NCI-H1105 (cell line): ENCODE data around the gene SPAG17.

Experiments
- DNase-seq: peaks from one replicate; lab custom pipeline; 2025; lab: John Stamatoyannopoulos, UW

The SPAG17 gene

DNA sequence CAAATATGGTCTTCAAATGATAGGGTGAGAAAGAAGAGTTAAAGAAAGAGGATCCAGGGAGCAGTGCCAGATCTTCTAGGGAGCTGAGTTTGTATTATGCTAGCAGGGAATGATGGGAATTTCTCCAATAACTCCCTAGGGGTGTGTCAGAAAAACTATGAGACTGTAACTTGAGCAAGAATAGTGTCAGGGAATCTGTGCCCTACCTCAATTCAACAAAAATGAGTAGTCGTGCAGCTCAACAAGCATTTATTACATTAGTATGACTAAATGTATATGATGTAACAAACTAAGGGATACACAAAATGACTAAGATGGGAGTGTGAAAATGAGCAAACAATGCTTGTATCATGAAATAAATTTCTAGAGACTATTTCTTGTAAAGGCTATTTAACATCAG is 24.2 kb downstream of the SPAG17 start:
- DNase-seq, result no peak

DNA sequence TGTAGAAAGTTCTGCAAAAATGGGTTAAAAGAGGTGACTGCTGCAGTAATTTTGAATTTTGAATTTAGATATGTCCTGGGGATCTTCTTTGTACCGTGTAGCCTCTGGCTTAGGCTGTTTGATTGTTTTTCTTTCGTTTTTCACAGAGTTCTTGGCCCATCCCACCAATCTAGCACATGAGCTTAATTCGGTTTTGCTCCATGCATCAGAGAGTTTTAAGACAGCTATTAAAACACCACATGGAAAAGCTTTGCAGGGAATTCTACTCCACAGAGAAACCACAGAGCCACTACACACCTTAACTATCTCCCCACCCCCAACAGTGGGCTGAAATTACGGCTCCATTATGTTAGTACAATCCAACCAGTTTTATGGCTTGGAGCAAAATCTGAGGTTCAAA is 25.5 kb downstream of the SPAG17 start:
- DNase-seq, result no peak

DNA sequence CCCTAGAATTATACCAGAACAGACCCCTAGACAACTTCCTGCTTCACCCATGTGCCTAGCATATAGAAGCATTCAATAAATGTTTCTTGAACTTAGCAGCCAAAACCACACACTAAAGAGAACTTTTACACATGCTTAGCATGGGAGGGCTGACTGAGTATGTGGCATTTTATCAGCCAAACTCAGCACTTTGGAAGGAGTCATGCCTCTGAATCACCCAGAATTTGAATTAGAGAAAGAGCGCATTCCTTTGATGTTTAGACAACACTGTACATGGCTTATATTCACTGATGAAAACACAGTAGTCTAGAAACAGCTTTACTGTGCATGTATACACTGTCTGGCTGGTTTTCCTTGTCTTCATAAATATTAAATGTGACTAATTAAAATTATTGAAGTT is 26.1 kb downstream of the SPAG17 start:
- no peak for DNase-seq

DNA sequence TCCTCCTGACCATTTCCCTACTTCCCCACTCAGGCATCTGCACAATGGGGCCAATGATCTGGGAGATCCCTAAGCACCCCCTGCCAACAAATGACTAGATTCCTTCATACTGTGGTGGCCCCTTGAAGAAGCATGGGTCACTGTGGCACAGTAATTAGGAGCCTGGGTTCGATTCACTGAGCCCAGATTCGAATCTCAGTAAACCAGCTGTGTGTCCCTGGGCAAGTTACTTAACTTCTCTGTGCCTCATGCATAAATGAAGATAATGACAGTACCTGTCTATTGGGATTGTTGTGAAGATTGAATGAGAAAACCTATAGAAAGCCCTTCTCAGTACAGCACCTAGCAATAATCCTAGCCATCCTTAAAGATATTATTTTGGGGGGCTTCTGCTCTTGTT is 27.5 kb downstream of the SPAG17 start:
- no peak for DNase-seq

DNA sequence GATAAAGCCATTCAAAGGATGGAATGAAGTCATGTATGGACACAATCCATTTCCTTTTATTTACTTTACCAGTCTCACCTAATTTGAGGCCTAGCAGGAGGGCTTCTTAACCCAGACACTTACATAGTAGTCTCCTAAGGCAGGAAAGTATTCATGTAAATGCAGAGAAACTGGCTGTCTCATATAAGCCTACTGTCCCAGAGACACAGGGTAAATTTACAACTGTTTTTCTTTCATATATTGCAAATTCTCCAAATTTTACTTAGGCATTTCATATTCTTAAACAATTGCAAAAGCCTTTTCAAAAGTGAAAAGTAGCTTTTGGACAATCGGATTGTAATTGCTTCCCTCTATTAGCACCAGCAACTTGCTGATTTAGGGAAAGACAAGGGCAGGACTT is 29.9 kb downstream of the SPAG17 start:
- no peak for DNase-seq

DNA sequence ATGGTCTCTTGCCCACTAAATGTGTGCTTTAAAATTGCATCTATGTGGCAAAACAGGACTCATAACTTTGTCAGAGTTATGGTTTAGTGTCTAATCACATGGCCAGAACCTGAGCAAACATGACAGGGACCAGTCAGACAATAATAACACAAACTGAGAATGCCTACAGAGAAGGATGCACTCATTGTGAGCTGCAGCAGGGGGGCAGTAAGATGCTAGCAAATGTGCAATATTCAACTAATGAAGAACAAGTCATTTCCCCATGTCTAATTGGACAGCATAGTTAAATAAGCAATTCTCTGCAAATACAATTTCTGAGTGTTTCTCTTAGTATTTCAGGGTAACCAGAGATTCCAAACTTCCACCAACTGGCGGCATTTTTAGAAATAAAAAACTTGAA is 30.8 kb downstream of the SPAG17 start:
- DNase-seq, result no peak

DNA sequence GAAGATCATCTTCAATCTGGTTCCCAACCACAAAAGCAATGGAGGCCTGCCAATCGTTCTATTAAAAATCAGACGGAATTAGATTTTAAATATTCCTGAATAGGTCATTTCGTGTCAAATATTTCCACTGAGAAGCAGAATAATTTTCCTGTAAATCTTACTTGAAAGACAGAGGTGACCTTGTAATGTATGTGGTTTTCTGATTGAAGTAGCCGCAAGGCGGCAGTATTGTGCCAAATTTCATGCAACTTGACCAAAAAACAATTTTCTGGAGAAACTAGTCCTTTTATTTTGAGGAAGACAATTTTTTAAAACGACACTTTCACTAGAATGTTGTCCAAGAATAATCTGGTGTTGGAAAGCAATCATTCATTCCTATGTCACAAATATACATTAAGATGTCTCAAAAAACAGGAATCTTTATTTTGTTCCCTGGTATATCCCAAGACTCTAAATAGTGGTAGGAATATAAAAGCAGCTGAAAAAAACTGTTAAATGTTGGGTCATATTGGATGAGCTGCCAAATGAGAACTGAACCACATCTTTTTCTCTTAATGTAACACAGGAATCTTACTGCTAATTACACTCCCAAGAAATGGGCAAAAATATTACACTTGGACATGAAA is 33.6 kb downstream of the SPAG17 start:
- DNase-seq, result no peak

DNA sequence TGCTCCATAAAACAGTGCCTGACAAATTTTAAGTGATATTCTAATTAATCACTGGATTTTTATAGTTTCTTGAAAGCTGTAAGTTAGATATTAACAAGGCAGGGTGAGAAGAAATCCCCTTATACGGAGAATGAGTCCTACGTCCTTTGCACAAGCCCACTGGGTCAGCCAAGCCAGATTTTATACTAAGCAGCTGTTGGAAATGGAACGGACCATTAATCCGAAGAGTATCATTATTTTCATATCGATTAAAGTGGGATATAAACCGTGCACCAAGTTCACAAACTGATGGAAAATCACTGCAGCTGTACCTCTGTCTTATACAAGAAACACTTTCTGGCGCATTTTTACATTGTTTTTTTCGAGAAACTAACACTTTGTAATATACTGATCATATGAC is 35.2 kb downstream of the SPAG17 start:
- no peak for DNase-seq

DNA sequence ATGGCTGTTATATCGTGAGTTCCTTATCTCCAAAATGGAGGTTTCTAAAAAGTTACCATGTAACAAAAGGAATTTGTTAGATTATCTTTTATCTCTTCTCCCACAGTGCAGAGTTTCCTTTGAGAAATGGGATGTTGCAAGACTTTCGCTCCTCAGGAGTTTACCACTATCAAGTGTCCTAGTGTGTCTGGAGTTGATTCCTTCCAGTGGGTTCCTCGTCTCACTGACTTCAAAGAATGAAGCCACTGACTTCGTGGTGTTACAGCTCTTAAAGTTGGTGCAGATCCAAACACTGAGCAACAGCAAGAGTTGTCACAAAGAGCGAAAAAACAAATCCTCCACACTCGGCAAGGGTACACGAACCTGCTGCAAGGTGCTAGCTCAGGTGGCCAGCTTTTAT is 37.0 kb downstream of the SPAG17 start:
- DNase-seq, result no peak

DNA sequence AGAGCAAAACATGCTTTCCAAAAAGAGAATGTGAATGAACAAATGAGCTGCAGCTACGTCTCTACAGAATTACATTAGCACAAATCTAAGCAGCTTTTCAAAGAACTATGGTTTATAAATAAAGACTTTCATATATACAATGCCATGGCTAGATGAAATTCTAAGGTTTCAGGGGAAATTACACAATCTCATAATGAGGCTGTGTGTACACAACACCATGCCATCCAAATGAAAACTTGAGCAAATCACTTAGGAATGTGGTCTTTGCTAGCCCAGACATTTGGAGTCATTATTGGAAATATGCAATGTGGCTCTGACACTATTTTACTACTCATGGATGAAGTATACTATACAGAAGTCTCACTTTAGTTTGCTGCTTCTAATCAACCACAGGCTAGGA is 37.5 kb downstream of the SPAG17 start:
- DNase-seq, result no peak

DNA sequence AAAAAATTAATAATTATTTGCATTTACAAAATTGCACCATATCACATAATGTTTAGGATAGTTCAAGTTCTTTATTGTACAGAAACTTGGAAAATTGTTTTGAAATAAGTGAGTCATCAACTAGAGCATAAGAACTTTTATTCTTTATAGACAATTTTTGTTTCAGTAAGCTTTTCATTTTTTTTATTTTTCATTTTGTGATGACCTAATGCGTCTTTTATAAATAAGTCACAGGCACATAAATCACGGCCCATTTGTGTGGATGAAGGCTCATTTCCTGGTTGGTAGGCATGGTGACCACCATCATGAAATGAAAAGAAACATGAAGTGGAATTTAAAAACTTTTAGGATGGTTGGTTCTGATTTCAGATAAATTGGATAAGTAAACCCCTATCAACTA is 39.3 kb downstream of the SPAG17 start:
- no peak for DNase-seq

DNA sequence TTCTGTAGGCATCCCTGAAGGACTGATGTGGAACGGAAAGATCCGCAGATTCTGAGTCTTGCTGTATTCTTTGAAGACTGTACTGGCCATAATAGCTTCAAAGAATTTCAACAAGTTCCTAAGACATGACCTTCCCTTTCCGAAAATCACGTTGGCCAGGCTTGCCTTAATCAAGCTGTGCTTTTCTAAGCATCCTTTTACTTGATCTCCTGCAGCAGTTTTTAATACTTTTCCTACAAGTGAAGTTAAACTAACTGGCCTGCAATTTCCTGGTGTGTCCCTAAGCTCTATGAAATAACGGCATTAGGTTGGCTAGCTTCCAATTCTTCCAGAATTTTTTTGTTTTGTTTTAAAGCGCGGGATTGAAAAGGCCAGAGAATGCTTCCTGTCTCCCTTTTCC is 40.3 kb downstream of the SPAG17 start:
- DNase-seq, result no peak

DNA sequence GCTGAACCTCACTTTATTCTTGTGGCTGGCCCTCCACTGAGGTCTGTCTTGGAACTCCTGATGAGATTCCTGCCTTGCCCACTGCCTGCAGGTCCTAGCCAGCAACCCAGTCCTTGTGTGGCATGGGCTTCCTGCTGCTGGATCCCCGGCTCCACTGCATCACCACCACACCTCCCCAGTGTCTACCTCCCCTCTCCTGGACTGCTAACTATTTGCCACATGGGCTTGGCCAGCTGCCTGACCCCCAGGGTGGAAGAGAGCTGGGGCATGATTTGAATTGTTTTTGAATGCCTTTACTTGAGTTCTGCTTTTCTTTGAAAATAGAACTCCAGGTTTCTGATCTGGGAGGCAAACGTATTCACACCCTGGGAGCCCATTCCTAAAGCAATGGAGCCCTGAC is 41.2 kb downstream of the SPAG17 start:
- DNase-seq, result no peak

DNA sequence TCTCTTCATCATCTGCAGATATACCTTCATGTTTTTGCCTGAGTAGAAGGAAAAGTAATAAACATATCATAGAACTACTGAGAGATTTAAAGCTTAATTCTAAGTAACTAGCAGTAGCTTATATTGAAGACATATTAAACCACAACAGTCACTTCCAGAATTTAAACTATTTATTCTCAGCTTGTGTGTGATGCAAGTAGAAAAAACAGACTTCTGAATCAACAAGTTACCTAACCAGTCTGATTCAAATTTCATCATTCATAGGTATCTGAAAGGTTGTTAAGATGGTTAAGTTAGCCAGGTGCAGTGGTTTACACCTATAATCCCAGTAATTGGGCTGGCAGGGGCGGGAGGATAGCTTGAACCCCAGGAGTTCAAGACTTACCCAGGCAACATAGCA is 41.9 kb downstream of the SPAG17 start:
- DNase-seq, result no peak

DNA sequence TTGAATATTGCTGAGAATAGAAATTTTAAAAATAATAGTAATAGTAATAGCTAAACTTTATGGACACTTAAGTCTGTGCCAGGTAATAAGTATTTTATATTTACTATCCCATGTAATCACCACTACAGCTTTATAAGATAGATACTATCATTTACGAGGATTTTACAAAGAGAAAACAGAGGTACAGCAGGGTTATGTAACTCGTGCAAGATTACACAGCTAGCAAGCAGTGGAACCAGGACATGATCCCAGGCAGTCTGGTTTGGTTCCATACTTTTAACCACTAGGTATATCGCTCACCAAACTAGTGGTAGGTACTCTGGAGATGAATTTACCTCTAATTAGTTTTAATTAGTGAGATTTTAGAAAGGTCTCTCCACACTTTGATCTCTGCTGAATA is 42.5 kb downstream of the SPAG17 start:
- DNase-seq, result no peak

DNA sequence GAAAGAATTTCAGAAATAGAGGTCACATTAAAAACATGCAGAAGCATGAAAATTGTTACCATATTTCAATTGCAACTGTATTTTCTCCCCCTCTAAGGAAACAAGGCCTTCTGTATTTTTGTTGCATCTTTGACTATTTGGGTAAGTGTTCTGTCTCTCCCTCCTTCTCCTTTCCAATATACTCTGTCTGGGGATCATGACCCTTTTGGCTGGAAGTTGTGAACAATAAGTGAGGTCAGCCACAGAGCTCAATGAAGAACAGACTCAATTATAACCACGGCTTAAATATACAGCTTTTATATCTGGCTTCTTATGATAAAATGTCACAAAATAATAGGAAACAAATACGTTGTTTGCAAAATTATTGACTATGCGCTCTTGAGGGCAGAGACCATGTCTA is 47.1 kb downstream of the SPAG17 start:
- DNase-seq, result no peak

DNA sequence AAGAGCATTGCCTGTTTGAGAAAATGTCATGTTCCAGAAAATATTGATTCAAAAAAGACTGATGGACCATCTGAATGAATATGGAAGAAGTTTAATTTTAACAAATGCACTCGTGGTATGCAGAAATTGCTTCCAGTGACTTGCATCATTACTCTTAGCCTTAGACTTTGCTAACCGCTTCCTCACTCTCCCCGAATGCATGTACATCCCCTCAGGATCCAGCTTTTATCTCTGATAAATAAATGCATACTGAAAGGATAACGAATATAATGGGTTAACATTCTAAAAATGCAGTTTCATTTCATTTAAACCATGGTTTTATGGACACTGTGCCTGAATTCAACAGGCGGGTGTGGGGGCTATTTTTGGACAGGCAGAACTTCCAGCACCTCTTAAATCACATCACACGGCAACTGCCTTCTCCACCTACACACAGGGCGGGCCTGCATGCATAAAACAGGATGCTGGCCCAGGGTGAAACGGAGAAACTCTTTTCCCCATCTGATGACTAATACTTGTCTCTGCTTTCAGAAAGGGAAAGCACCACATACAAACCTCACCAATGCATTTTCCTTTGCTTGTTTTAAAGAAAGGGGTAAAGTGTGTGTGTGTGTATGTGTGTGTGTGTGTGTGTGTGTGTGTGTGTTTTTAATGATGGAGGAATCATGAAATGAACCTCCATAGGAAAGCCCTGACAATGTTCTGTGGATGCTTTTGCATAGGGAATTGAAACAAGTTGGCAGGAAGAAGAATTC is 48.7 kb downstream of the SPAG17 start:
- DNase-seq, result no peak

DNA sequence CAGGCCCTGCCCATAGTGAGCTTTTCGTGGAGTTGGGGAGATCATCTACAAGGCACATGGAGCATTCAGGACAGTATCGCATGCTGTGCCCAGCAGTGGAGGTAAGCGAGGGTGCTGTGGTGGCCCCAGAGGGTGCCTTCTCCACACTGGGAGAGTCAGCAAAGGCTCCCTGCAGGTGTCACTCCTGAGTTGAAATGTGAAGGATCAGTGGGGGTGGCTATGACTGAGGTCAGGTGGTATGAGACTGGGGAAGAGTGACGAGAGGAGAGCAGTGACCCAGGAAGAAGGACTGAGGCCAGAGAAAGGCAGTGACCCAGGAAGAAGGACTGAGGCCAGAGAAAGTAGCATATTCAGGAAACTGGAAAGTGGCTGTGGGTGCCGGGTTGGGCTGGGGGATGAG is 53.0 kb downstream of the SPAG17 start:
- DNase-seq, result no peak

DNA sequence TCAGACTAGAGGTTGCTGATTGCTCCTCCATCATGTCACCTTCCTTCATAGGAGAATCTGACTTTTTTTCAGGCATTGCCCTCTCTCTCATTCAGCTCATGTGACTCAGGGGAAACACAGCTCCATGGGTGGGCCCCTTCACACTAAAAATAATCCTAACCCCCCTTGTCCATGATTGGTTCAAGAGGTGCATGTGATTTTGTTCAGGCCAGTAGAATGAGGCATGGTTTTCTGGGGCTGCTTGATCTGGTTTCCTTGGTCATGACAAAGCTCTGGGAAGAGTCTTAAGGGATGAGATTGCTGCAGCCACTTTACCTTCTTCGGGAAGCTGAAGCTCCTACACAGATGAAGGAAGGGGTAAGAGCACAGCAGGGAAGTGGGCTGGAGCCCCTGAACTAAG is 56.3 kb downstream of the SPAG17 start:
- DNase-seq, result no peak

DNA sequence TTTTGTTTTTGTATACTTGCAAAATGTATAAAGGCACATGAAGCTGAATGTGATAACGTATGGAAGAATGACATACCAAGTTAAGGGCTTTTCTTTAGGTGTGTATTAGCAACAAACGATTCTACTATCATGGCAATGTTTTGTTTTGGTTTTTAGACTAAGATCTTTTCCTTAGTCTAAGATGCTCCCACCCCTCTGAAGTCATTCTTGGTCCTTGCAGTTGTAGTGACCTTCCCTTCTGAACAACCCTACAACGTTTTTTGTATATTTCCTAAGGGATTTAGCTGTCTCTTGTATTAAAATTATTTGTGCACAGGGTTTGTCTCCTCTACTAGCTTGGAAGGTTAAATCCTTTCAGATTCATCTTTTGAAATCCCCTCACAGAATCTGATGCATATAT is 61.0 kb downstream of the SPAG17 start:
- no peak for DNase-seq

DNA sequence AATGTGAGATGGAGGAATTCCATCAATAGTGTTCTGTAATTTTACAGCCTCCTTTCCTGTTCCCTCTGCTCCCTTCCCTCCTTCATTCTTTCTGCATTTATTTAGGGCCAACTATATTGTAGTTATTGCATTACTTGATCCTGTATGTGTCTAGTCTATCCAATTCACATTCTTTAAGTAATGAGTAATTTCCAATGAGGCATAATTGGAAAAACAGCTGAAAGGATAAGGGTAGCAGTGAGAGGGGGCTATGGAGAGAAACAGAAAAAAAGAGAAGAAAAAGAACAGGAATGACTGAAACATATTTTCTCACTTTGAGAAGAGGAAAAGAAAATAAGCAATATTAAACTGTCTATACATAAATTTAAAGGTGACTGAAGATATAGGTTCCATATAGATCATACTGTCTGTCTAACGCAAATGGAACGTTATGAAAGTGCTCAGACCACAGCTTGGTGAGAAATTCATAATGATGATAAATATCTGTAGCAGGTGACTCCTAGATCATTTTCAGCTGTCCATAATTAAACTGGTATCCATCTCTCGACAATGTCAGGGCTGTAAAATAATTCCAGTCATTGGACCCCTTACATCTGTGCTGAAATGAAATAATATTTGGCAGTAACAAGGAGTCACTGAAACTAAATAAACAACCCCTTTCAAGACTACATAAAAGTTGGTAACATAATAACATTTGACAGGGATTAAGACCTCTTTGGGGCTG is 61.8 kb downstream of the SPAG17 start:
- no peak for DNase-seq

DNA sequence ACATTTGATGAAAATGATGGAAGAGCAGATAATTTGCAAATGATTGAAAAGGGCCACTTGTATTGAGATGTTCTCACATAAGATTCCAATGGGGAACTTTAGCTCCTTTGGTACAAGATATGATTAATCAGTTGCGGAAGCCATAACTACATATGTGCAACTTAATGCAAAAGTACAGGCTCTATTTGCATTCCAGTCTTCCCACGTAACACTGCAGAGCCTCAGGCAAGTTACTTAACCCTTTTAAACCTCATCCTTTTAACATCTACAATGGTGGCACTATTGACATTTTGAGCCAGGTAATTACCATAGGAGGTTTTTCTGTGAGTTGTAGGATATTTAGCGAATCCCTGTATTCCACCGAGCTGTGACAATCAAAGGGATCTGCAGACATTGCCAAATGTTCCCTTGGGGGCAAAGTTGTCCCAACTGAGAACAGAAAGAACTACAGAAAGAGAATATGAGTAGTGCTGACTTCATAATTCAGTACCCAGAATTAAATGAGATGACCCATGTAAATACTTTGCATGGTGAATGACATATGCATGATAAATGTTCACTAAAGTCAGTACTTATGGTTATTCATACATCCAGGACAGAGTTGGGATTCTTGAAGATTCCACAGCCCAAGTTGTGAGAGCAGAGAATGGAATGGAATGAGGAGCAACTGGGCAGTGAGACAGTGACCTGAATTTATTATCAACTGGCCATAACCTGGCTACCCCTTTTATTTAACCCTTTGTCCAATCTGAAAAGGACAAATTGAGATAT is 62.6 kb downstream of the SPAG17 start:
- no peak for DNase-seq
